Heart left ventricle (tissue), 13 donors: ENCODE measurements around the gene C16orf92.

Source experiments
- CTCF ChIP-seq, 12 donors: fragments of 200-600 bp; sonication (generic) in 4 of 12; IDR thresholded peaks; one replicate each; pipeline versions ENCODE4 v1.5.0 to v1.8.0; 2018 to 2022; ENCODE audit warnings: antibody characterized with exemption in 12 of 12, mild to moderate bottlenecking in 5 of 12
- POLR2A ChIP-seq, 2 donors: fragments of 450-650 bp; IDR thresholded peaks; one replicate each; pipeline ENCODE4 v1.6.1; 2017; ENCODE audit warnings: antibody characterized with exemption in 2 of 2, mild to moderate bottlenecking in 2 of 2, moderate library complexity in 2 of 2
- donor health status: ischemic (EF 13 %, LVEDD 7.1; RV severe dilation, severe dysfunction).
- donor health status: DM: no; HTN: yes; CAD: no.
- donor health status: DM: no; HTN: no; CAD: no.
- donor health status: ischemic (EF 25% LVEDD 6.9; RV normal size, moderate dysfunction).
- donor health status: ischemic (EF 25% LVEDD 5.7; RV mildly dilated, moderate dysfunction).
- donor health status: ischemic (EF 35%, LVEDD 5.7; RV mildly dilated, moderate dysfunction).
- donor health status: nonischemic (EF 11% LVEDD 7.7; RV severe dilation, severe dysfunction).
- donor health status: DM: yes; HTN: yes; CAD: no.
- donor health status: PGD.
- donor health status: ischemic (EF 29% LVEDD 5.4; RV normal size, mild dysfunction).
- donor health status: nonischemic (EF 23%, LVEDD 6.1; RV moderate dilation, normal function).

- TF ChIP-seq CTCF (IDR thresholded peaks at IDR 0.05) (no peak), POLR2A (IDR thresholded peaks at IDR 0.05) (no peak)
Measured at GRCh38 chr16:29984764-29985147, 38.2 kb upstream of the C16orf92 start.
